Duodenal mucosa (tissue), 2 donors: ENCODE data around the gene CDC34.

ENCODE experiments used
- H3K27ac ChIP-seq: one replicate; pipeline ENCODE4 v1.7.0; 2013; ENCODE audit warnings: low read depth, low read length
- H3K27me3 ChIP-seq, 2 donors: one replicate each; pipeline ENCODE4 v1.7.0; 2013; ENCODE audit warnings: low read length in 2 of 2, control low read depth in 1 of 2; ENCODE audit not compliant: insufficient read depth in 2 of 2, control insufficient read depth in 1 of 2
- H3K36me3 ChIP-seq, 2 donors: one replicate each; pipeline ENCODE4 v1.7.0; 2013; ENCODE audit warnings: low read length in 2 of 2, control low read depth in 1 of 2; ENCODE audit not compliant: insufficient read depth in 2 of 2, control insufficient read depth in 1 of 2
- H3K4me1 ChIP-seq, 2 donors: one replicate each; pipeline ENCODE4 v1.7.0; 2013; ENCODE audit warnings: low read length in 2 of 2, control low read depth in 1 of 2; ENCODE audit not compliant: insufficient read depth in 2 of 2, control insufficient read depth in 1 of 2
- H3K4me3 ChIP-seq, 2 donors: one replicate each; pipeline ENCODE4 v1.7.0; 2013; ENCODE audit warnings: low read length in 2 of 2, low read depth in 1 of 2
- H3K9ac ChIP-seq, 2 donors: one replicate each; pipeline ENCODE4 v1.7.0; 2013; ENCODE audit warnings: low read length in 2 of 2, low read depth in 1 of 2
- H3K9me3 ChIP-seq, 2 donors: one replicate each; pipeline ENCODE4 v1.7.0; 2013; ENCODE audit warnings: low read length in 2 of 2, control low read depth in 1 of 2; ENCODE audit not compliant: control insufficient read depth in 1 of 2

Gene CDC34

DNA sequence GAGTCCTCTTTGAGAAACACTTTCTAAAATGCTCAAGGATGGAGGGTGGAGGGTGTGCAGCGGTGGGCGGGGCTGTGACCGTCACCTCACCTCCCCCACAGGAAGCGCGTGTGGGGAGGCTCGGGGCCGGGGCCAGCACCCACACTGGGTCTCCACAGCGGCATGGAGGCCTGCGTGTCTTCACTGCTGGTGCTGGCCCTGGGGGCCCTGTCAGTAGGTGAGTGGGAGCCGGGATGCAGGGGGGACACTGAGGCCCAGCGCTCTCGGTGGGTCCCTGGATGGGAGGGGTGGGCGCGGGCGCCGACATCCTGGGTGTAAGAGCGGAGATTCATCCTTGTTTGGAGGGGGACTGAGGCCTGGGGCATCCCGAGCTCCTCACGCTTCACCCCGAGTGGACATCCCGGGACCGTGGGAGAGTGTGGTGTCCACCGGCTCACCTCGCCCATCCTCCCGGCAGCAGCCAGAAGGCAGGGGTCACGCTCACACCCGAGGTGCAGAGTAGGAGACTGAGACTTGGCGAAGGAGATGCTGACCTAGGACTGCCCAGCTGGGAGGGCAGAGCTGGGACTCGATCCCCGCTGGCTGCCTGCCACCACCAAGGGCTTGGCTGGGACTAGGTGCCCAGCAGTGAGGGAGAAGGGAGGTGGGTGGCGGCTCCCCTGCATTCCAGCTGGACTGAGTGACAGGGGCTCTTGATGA lies 12.5 kb downstream of the CDC34 start, which contains the start of gene GZMM:
TSS of gene GZMM (plus strand) at position 144 of the 699 bp plus-strand sequence. CDS start at position 163, 19 bp downstream.
- no peaks in the 10 kb centered on the region for H3K9me3 ChIP-seq

DNA sequence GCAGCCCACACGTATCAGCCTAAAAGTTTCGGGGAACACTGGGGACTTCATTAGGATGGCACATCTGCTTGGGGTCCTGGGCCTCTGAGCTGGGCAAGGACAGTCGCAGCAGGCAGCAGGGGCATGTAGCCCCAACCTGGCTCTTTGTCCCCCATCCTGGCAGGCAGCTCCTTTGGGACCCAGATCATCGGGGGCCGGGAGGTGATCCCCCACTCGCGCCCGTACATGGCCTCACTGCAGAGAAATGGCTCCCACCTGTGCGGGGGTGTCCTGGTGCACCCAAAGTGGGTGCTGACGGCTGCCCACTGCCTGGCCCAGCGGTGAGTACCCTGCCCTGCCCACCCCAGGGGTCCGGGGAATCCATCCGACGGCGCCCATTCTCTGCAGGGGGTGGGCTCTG lies 15.6 kb downstream of the CDC34 start:
- Histone ChIP-seq H3K4me3 (no peak overlapping the region), H3K9me3 (no peaks in the 10 kb centered on the region), H3K36me3 (peaks cover 0 to 5% of the 10 kb centered on the region in 2 donors), H3K27me3 (peaks cover 0 to 3% of the 10 kb centered on the region in 2 donors), H3K4me1 (no peaks in the 10 kb centered on the region), H3K9ac (no peak overlapping the region), H3K27ac (no peak overlapping the region)

More for the DNA sequence above, 12.5 kb downstream of the CDC34 start, which contains the start of gene GZMM:
- Histone ChIP-seq H3K27me3 (peaks cover 0 to 3% of the 10 kb centered on the region in 2 donors), H3K4me1 (no peaks in the 10 kb centered on the region), H3K36me3 (peaks cover 10 to 23% of the 10 kb centered on the region in 2 donors), H3K4me3 (peak within 1 kb of the TSS in 1 of 2 donors; percentile 43), H3K27ac (no peak within 1 kb of the TSS), H3K9ac (no peak within 1 kb of the TSS)

DNA sequence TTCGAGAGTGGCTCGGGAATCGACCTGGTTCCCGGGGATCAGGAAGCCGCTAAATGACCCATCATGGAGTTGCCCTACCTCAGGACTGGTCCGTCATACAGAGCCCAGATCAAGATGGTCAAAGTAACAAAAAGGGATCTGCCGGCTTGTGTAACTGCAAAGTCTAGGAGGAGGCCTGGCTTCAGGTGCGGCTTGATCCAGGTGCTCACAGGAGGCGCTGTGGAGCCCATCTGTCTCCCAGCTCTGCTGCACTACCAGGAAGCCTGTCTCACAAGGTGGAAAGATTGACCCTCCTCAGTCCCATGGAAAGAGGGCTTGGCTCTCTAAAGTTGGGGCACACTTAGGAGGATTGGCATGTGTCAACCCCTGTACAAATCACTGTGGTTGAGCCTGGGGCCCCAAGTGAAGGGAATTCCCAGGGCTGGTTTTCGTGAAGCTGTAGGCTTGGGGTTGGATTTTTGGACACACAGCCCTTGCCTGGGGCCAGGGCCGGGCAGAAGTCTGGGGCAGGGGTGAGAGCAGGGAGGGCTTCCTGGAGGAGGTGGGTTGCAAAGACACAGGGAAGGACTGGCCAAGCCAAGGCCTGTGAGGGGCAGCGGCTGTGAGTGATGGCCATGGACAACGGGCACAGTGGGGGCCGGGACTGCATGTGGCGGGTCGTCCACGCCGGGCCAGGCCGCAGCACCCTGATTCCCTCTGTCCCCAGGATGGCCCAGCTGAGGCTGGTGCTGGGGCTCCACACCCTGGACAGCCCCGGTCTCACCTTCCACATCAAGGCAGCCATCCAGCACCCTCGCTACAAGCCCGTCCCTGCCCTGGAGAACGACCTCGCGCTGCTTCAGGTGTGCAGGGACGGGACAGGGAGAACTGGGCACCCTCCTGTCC lies 16.5 kb downstream of the CDC34 start:
- H3K4me3 ChIP-seq, result no peak overlapping the region
- no peaks in the 10 kb centered on the region for H3K9me3 ChIP-seq
- H3K9ac ChIP-seq, result no peak overlapping the region
- no peaks in the 10 kb centered on the region for H3K4me1 ChIP-seq
- H3K27me3 ChIP-seq, result peaks cover 0 to 3% of the 10 kb centered on the region in 2 donors
- H3K27ac ChIP-seq, result no peak overlapping the region
- no peaks in the 10 kb centered on the region for H3K36me3 ChIP-seq

DNA sequence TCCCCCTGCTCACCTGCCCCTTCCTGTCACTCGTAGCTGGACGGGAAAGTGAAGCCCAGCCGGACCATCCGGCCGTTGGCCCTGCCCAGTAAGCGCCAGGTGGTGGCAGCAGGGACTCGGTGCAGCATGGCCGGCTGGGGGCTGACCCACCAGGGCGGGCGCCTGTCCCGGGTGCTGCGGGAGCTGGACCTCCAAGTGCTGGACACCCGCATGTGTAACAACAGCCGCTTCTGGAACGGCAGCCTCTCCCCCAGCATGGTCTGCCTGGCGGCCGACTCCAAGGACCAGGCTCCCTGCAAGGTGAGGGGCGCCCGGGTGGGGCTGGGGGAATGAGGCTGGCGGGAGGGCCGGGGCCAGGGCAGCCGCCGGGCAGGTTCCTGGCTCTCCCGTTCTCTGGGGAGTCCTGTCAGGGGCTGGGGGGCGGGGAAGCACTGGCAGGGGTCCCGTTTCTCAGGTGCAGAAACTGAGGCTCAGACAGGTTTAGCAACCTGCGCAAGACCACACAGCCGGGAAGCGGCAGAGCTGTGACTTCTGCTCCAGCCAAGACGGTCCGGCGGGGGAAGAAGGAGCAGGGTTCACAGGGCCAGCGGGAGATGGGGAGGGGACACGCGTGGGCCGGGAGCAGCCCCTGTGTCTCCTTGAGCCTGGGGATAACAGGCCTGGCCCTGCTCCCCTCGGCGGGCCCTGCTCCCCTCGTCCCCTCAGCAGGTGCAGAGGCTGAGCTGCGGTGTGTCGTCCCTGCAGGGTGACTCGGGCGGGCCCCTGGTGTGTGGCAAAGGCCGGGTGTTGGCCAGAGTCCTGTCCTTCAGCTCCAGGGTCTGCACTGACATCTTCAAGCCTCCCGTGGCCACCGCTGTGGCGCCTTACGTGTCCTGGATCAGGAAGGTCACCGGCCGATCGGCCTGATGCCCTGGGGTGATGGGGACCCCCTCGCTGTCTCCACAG lies 17.6 kb downstream of the CDC34 start:
- no peaks in the 10 kb centered on the region for H3K36me3 ChIP-seq
- H3K4me3 ChIP-seq, result no peak overlapping the region
- H3K27ac ChIP-seq, result no peak overlapping the region
- no peaks in the 10 kb centered on the region for H3K4me1 ChIP-seq
- H3K27me3 ChIP-seq, result peaks cover 0 to 3% of the 10 kb centered on the region in 2 donors
- no peak overlapping the region for H3K9ac ChIP-seq
- no peaks in the 10 kb centered on the region for H3K9me3 ChIP-seq

DNA sequence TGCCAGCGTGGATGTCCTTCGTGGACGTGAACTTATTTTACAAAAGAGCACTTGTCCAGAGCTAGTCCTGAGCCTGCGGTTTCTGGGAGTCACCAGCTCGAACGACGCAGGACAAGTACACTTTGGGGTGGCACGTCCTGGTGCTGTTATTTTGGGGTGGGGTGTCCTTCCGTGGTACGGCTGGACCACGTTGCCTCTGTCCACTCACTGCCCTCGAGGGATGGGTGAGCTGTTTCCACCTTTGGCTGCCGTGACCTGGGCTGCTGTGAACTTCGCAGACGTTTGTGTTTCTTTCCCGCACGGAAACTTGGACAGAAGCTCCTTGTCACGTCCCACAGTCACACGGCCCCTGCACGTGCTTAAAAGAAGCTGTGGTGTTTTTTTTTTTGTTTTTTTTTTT lies 23.3 kb downstream of the CDC34 start:
- Histone ChIP-seq H3K9ac (no peak overlapping the region), H3K36me3 (no peaks in the 10 kb centered on the region), H3K4me3 (no peak overlapping the region), H3K27me3 (peaks cover 0 to 2% of the 10 kb centered on the region in 2 donors), H3K9me3 (no peaks in the 10 kb centered on the region), H3K27ac (no peak overlapping the region), H3K4me1 (no peaks in the 10 kb centered on the region)

DNA sequence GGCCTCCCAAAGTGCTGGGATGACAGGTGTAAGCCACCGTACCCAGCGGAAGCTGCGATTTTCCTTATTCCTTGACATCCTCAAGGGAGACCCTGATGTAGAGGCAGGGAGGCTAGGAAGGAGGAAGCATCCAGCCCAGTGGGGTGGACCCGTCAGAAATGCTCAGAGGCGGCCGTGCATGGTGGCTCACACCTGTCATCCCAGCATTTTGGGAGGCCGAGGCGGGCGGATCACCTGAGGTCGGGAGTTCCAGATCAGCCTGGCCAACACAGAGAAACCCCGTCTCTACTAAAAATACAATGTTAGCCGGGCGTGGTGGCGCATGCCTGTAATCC lies 23.9 kb downstream of the CDC34 start:
- Histone ChIP-seq H3K9me3 (no peaks in the 10 kb centered on the region), H3K4me3 (no peak overlapping the region), H3K9ac (no peak overlapping the region), H3K4me1 (no peaks in the 10 kb centered on the region), H3K36me3 (no peaks in the 10 kb centered on the region), H3K27me3 (peaks cover 0 to 2% of the 10 kb centered on the region in 2 donors), H3K27ac (no peak overlapping the region)

DNA sequence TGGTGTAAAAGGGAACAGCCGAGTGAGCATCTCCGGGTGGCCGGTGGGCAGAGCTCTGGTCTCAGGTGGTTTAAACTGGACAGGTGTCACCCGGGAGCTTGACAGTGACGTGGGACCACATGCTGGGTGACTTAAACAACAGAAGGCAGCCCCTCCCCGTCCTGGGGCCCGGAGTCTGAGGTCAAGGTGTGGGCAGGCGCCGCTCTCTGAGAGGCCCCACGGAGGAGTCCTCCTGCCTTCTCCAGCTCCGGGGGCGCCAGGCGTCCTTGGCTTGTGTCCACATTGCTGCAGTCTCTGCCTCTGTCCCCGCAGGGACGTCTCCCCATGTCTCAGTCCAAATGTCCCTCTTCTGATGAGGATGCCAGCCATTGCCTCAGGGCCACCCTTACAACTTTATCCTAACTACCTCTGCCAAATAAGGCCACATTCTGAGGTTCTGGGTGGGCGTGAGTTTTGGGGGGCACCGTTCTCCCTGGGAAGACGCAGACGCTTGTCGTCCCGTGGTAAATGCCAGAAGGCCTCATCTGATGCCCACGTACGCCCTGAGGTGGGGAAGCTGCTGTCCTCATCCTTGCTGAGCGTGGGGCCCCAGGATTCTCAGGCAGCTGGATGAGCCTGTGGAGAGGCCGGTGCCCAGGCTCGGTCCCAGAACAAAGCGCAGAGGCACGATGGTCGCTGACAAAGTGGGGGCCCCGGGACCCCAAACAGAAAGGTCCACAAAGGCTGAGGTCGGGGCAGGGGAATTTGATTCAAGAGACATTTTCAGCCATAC lies 25.2 kb downstream of the CDC34 start:
- no peak overlapping the region for H3K27ac ChIP-seq
- H3K27me3 ChIP-seq, result peaks cover 0 to 2% of the 10 kb centered on the region in 2 donors
- H3K4me3 ChIP-seq, result no peak overlapping the region
- no peak overlapping the region for H3K9ac ChIP-seq
- no peaks in the 10 kb centered on the region for H3K36me3 ChIP-seq
- H3K9me3 ChIP-seq, result no peaks in the 10 kb centered on the region
- H3K4me1 ChIP-seq, result no peaks in the 10 kb centered on the region

DNA sequence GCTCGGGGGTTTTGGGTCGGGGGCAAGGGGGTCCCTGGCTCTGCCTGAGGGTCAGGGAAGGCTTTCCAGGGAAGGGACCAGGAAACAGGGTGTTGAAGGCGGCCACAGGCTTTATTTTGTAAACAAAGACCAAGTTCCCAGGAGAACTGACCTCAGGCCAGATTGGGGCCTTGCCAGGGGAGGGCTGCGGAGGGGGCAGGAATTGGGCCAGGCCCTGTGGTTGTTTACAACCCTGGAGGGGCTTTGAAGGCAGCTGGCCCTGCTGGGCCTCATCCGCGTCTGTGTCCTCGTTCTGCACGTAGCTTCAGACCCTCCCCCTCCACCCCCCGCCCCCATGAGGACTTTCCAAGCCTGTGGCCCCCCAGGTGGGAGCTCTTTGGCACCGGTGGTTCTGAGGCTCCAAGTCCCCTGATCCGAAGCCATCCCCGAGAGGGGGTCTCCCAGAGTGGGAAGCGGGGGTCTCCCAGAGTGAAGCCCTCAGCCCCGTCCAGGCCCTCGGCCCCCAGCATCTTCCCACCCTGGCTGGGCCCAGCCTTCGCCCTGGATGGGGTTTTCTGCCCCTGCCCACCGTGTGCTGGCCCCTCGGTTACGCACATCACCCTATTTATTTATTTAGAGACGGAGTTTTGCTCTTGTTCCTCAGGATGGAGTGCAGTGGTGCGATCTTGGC lies 27.3 kb downstream of the CDC34 start:
- H3K9ac ChIP-seq, result no peak overlapping the region
- H3K4me1 ChIP-seq, result no peaks in the 10 kb centered on the region
- no peaks in the 10 kb centered on the region for H3K9me3 ChIP-seq
- no peaks in the 10 kb centered on the region for H3K36me3 ChIP-seq
- H3K4me3 ChIP-seq, result no peak overlapping the region
- H3K27ac ChIP-seq, result no peak overlapping the region
- H3K27me3 ChIP-seq, result peaks cover 0 to 2% of the 10 kb centered on the region in 2 donors

DNA sequence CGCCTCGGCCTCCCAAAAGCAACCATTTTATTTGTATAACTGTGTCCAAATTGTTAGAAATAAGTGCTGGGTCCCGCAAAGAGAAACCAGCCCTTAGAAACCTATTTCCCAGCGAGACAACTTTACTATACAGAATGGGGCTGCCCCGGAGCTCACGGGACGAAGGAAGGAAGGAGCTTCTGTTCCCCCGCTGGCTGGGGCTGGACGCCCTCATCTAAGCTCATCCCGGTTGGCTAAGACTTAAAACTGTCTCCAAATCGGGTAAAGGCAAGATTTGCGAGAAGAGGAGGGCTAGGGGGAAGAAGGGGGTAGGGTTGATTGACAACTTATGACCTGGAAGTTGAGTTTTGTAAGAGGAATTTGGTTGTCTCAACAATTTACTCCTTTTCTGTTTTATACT lies 28.6 kb downstream of the CDC34 start:
- Histone ChIP-seq H3K9me3 (no peaks in the 10 kb centered on the region), H3K27me3 (peaks cover 0 to 2% of the 10 kb centered on the region in 2 donors), H3K9ac (no peak overlapping the region), H3K27ac (no peak overlapping the region), H3K4me3 (no peak overlapping the region), H3K36me3 (no peaks in the 10 kb centered on the region), H3K4me1 (no peaks in the 10 kb centered on the region)
